Stimulated activated naive CD8-positive, alpha-beta T cell treated with anti-CD3 and anti-CD28 coated beads, Interleukin-15, Interleukin-2, amounts not matched to agents 100 ng/mL and 50 ng/mL, for 24 hours (primary cell): ENCODE measurements around the gene ADGRD1.

Experiments used
- H3K27ac Mint-ChIP-seq: one replicate; pipeline ENCODE4 v1.8.0; 2021; ENCODE audit warnings: mild to moderate bottlenecking, mixed read lengths
- H3K27me3 Mint-ChIP-seq: one replicate; pipeline ENCODE4 v1.8.0; 2021; ENCODE audit warnings: mixed read lengths
- H3K36me3 Mint-ChIP-seq: one replicate; pipeline ENCODE4 v1.8.0; 2021; ENCODE audit warnings: low read depth, mixed read lengths
- H3K4me1 Mint-ChIP-seq: one replicate; pipeline ENCODE4 v1.8.0; 2021; ENCODE audit warnings: low read depth, mixed read lengths
- H3K4me3 Mint-ChIP-seq: one replicate; pipeline ENCODE4 v1.8.0; 2021; ENCODE audit warnings: mild to moderate bottlenecking, mixed read lengths
- H3K9me3 Mint-ChIP-seq: one replicate; pipeline ENCODE4 v1.8.0; 2021; ENCODE audit warnings: mixed read lengths

Gene ADGRD1

GRCh38 chr12:130981911-130982310 lies 28.2 kb downstream of the ADGRD1 start:
- Mint-ChIP-seq H3K9me3 (no peaks in the 10 kb centered on the region), H3K27me3 (no peaks in the 10 kb centered on the region), H3K27ac (no peak overlapping the region), H3K4me3 (no peak overlapping the region), H3K36me3 (no peaks in the 10 kb centered on the region), H3K4me1 (no peaks in the 10 kb centered on the region)

DNA sequence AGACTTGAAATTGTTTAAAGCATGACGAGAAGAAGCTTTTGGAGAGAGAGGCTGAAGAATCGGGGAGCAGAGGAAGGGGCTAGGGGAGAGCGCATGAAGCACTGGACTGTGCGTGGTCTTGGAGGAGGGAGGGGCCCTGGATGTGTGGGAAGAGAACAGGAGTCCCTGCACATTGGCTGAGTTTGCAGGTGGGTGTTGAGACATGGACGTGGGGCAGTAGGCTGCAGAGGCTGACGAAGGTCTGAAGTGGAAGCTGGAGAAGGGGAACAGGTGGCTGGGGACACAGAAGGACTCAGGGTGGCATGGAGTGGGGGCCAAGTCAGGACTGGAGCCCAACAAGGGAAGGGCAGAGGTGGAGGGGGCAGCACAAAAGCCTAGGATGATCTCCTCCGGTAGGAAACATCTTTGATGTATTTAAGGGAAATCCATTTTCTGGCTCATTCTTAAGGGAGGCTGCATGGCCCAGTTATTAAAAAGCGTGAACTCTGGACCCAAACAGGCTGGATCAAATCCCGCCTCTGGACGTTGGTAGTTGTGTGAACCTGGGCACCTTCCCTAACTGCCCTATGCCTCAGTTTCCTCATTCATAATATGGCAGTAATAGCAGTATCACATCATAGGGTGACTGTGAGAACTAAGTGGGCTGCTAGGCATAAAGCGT lies 29.0 kb downstream of the ADGRD1 start:
- H3K4me1 Mint-ChIP-seq, result no peaks in the 10 kb centered on the region
- H3K27ac Mint-ChIP-seq, result no peak overlapping the region
- no peaks in the 10 kb centered on the region for H3K36me3 Mint-ChIP-seq
- no peak overlapping the region for H3K4me3 Mint-ChIP-seq
- H3K27me3 Mint-ChIP-seq, result peaks cover 4% of the 10 kb centered on the region
- no peaks in the 10 kb centered on the region for H3K9me3 Mint-ChIP-seq

DNA sequence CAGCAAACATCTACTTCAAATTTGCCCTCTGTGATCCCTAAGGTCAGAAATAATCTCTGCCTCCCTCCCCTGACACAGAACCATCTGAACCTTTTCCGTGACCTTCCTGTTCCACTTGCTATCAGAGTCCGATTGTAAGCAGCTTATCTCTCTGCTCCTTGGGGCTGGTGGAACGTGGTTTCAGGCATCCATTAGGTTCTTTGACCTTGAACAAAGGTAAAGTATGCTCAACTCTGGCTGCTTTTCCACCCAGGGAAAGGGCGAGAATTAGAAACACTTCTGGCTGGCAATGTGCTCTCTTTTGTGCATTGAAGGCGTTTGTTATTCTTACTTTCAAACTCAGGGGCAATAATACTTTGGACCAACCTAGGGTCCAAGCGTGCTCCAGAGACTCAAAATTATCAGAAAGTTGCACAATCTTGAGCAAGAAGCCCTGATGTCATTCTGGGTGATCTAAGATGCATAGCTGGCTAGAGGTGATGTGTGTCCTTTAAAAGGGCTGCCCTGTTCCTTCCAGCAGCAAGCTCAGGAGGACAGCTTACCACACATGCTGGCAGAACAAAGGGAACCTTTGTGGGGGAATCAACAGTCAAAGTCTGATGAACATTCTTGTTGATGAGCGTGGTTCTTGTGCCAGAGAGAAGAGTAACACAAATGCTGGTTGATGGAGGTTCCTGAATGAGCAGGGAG lies 29.8 kb downstream of the ADGRD1 start:
- Mint-ChIP-seq H3K9me3 (no peaks in the 10 kb centered on the region), H3K36me3 (no peaks in the 10 kb centered on the region), H3K27ac (no peak overlapping the region)

GRCh38 chr12:130984183-130985058 lies 30.7 kb downstream of the ADGRD1 start:
- no peak overlapping the region for H3K4me3 Mint-ChIP-seq
- H3K9me3 Mint-ChIP-seq, result no peaks in the 10 kb centered on the region
- no peaks in the 10 kb centered on the region for H3K4me1 Mint-ChIP-seq
- H3K27ac Mint-ChIP-seq, result no peak overlapping the region
- H3K36me3 Mint-ChIP-seq, result no peaks in the 10 kb centered on the region
- H3K27me3 Mint-ChIP-seq, result peaks cover 4% of the 10 kb centered on the region

More for the DNA sequence above, 29.8 kb downstream of the ADGRD1 start:
- Mint-ChIP-seq H3K4me1 (no peaks in the 10 kb centered on the region), H3K27me3 (peaks cover 4% of the 10 kb centered on the region), H3K4me3 (no peak overlapping the region)

DNA sequence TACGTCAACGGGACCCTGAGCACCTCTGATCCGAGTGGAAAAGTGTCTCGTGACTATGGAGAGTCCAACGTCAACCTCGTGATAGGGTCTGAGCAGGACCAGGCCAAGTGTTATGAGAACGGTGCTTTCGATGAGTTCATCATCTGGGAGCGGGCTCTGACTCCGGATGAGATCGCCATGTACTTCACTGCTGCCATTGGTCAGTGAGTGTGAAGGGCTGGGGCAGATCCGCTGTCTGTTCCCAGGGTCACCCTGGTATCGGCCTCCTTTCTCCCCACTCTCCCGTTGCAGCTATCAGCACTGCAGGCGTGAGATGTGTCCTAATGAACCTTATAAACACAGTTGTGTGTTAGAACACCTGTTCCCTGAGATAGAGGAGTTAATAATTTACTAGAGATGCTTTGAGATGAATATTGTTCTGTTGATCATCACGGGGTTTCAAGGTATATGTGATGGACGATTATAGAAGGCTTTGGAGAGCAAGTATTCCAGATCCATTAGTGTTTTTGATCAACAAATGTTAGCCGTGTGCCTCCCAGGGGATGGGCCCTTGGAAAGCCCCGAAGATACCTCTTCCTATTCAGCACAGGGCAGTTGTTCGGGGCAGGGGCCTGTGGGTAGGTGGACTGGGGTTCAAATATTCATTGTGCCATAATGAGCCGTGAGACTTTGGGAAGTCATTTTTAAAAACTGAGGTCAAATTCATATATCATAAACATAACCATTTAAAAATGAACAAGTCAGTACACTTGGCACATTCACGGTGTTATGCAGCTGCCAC lies 33.6 kb downstream of the ADGRD1 start:
- Mint-ChIP-seq H3K36me3 (no peaks in the 10 kb centered on the region), H3K4me3 (no peak overlapping the region), H3K4me1 (no peaks in the 10 kb centered on the region), H3K27ac (no peak overlapping the region), H3K27me3 (peaks cover 8% of the 10 kb centered on the region), H3K9me3 (no peaks in the 10 kb centered on the region)

- Mint-ChIP-seq H3K9me3 (no peaks in the 10 kb centered on the region), H3K36me3 (no peaks in the 10 kb centered on the region), H3K27ac (no peak overlapping the region), H3K4me1 (no peaks in the 10 kb centered on the region), H3K27me3 (peaks cover 16% of the 10 kb centered on the region), H3K4me3 (no peak overlapping the region)
Observed at GRCh38 chr12:130988261-130988660, 34.6 kb downstream of the ADGRD1 start.

GRCh38 chr12:130988751-130989150 lies 35.0 kb downstream of the ADGRD1 start:
- Mint-ChIP-seq H3K9me3 (no peaks in the 10 kb centered on the region), H3K27me3 (peaks cover 17% of the 10 kb centered on the region), H3K4me3 (no peak overlapping the region), H3K27ac (no peak overlapping the region), H3K4me1 (no peaks in the 10 kb centered on the region), H3K36me3 (no peaks in the 10 kb centered on the region)

- Mint-ChIP-seq H3K4me1 (no peaks in the 10 kb centered on the region), H3K9me3 (no peaks in the 10 kb centered on the region), H3K27me3 (peaks cover 17% of the 10 kb centered on the region), H3K4me3 (no peak overlapping the region), H3K36me3 (no peaks in the 10 kb centered on the region), H3K27ac (no peak overlapping the region)
Observed at GRCh38 chr12:130989391-130989790, 35.7 kb downstream of the ADGRD1 start.

DNA sequence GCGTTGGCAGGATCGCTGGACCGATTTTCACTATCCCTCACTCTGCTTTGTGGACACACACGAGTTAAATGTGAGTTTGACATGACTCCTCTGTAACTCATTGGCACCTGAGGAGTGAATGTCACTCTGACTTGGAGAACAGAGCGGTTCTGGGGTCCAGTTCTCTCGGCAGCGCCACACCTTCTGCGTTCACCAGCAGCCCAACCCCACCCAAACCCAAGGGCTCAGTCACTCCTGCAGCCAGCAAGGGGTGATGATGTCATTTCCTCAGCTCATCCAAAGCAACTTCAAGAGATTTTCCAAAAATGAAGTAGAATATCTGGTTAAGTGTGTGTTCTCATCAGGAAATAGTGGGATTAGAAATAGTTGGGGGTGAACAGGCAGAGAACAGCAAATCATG lies 36.3 kb downstream of the ADGRD1 start:
- Mint-ChIP-seq H3K9me3 (no peaks in the 10 kb centered on the region), H3K4me3 (no peak overlapping the region), H3K27ac (no peak overlapping the region), H3K4me1 (no peaks in the 10 kb centered on the region), H3K36me3 (no peaks in the 10 kb centered on the region), H3K27me3 (peaks cover 17% of the 10 kb centered on the region)

GRCh38 chr12:130992448-130992847 lies 38.7 kb downstream of the ADGRD1 start:
- Mint-ChIP-seq H3K4me3 (no peak overlapping the region), H3K27ac (no peak overlapping the region), H3K4me1 (no peaks in the 10 kb centered on the region), H3K27me3 (peaks cover 14% of the 10 kb centered on the region), H3K9me3 (no peaks in the 10 kb centered on the region), H3K36me3 (no peaks in the 10 kb centered on the region)

DNA sequence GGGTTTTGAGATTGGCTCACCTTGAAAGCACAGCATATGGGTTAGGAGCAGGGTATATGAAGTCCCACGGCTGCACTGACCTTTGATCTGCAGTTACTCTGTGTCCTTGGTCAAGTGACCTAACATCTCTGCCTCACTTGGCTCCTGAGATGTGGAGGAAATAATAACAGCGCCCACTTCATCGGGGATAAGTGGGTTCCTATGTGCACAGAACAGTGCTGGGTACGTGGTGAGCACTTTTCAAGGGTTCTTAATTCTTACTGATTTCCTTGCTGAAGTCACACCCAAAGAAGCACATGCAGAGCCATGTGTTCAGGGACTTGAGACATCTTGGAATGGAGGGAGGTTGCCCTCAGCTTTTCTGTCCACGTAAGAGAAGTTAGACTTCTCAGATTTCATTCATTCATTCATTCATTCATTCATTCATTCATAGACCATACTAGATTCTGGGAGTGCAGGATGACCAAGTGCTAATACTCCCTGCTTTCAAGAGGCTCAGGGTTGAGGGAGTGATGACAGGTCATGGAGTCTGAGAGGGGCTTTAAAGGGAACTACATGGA lies 39.4 kb downstream of the ADGRD1 start:
- Mint-ChIP-seq H3K4me3 (no peak overlapping the region), H3K36me3 (no peaks in the 10 kb centered on the region), H3K9me3 (no peaks in the 10 kb centered on the region), H3K27ac (no peak overlapping the region), H3K27me3 (peaks cover 13% of the 10 kb centered on the region), H3K4me1 (no peaks in the 10 kb centered on the region)

DNA sequence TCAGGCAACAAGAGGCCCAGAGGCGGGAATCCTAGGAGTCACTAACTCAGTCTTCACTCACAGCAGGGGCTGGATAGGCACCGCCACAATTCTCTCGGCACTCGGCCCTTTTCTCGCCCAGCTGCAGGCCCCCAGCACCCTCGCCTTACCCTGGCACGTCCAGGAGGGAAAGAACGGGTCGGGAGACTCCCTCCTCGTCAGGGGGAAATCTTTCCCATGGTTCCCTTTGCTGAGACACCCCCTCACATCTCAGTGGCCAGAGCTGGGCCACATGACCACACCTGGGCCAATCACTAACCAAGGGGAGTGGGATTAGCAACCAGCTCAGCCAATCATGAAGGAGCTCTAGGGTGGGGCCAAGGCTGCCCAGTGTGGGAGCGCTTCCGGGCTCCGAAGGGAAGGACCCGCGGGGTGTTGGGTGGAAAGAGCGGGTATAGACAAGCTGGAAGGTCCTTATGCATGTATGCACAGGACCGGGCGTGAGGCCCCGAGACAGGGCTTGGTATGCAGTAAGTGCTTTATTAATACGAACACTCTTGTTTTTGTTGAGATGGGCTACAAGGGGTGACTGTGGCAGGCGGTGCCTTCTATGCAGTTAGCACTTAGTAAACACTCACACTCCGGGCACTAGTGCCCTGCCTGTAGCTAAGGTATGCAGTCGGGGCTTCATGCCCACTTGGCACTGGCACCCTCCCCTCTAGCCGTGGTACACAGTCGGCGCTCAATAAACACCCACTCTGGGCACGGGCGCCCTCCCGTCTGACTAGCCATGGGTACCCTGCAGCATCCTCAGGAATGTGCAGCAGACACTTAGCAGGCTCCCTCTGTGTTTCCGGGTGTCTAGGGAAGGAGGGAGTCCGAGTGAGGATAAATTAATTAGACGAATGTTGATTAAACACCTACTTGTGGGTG lies 40.3 kb downstream of the ADGRD1 start:
- Mint-ChIP-seq H3K4me1 (no peaks in the 10 kb centered on the region), H3K9me3 (no peaks in the 10 kb centered on the region), H3K27ac (no peak overlapping the region), H3K36me3 (no peaks in the 10 kb centered on the region), H3K27me3 (peaks cover 13% of the 10 kb centered on the region), H3K4me3 (no peak overlapping the region)

DNA sequence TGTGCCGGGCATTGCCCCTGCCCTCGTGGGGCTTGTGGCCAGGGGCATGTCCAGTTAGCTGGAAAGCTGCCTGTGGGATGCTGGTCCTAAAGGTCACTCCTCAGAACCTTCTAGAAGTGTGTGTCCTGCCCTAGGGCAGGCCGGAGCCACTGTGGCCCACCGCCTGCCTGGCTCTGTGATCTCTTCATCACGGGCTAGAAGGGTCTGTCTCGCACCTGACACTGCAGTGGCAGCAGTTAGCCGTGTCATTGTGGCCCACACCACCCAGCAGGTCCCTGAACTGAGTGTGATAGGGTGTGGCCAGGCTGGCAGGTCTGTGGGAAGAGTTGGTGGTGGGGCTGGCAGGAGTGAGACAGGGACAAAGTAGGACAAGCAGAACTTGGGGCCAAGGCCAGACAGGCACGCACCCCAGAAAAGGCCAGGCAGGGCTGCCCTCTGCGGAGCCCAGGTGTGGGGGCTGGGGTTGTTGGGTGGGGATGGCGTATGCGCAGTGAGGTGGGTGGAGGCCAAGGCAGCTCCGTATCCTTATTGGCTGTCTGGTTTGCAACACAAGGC lies 41.2 kb downstream of the ADGRD1 start:
- Mint-ChIP-seq H3K4me3 (no peak overlapping the region), H3K36me3 (no peaks in the 10 kb centered on the region), H3K9me3 (no peaks in the 10 kb centered on the region), H3K27me3 (peaks cover 13% of the 10 kb centered on the region), H3K27ac (no peak overlapping the region), H3K4me1 (no peaks in the 10 kb centered on the region)
